IMR-90 (cell line): ENCODE results near the gene ITGA6.

Experiments used
- CEBPB ChIP-seq: IDR thresholded peaks from 2 replicates; pipeline ENCODE4 v1.6.1; 2012; ENCODE audit warnings: low read depth, low read length, improper control_type of control experiment
- CHD1 ChIP-seq: IDR thresholded peaks from 2 replicates; pipeline ENCODE4 v1.6.1; 2012; ENCODE audit warnings: low read depth, low read length, improper control_type of control experiment
- MAFK ChIP-seq: IDR thresholded peaks from 2 replicates; pipeline ENCODE4 v1.6.1; 2012; ENCODE audit warnings: low read depth, low read length, improper control_type of control experiment
- MXI1 ChIP-seq: IDR thresholded peaks from 2 replicates; pipeline ENCODE4 v1.6.1; 2012; ENCODE audit warnings: low read depth, mild to moderate bottlenecking, low read length, moderate library complexity, borderline replicate concordance
- NFE2L2 ChIP-seq: fragments of 150-350 bp; IDR thresholded peaks from 2 replicates; pipeline ENCODE4 v1.6.1; 2016; ENCODE audit warnings: low read depth, mild to moderate bottlenecking, low read length
- POLR2A ChIP-seq: IDR thresholded peaks from 2 replicates; pipeline ENCODE4 v1.6.1; 2012; ENCODE audit warnings: mild to moderate bottlenecking, low read depth, low read length
- RAD21 ChIP-seq: IDR thresholded peaks from 2 replicates; pipeline ENCODE4 v1.6.1; 2012; ENCODE audit warnings: low read length, improper control_type of control experiment
- RCOR1 ChIP-seq: IDR thresholded peaks from 2 replicates; pipeline ENCODE4 v1.6.1; 2012; ENCODE audit warnings: mild to moderate bottlenecking, low read length, improper control_type of control experiment; ENCODE audit not compliant: insufficient replicate concordance
- SMC3 ChIP-seq: fragments of 150-350 bp; IDR thresholded peaks from 2 replicates; pipeline ENCODE4 v1.6.1; 2016; ENCODE audit warnings: low read depth, mild to moderate bottlenecking, antibody characterized with exemption, low read length, moderate library complexity
- TF ChIP-seq, protein P1 (sequence below): conservative IDR thresholded peaks from 2 replicates; pipeline ENCODE4 v1.5.1; 2012; ENCODE audit warnings: mild to moderate bottlenecking, low read depth, low read length, improper control_type of control experiment
- TF ChIP-seq, protein P2 (sequence below): fragments of 150-350 bp; IDR thresholded peaks from 2 replicates; pipeline ENCODE4 v1.6.1; 2017; ENCODE audit warnings: mild to moderate bottlenecking, antibody characterized with exemption, low read length, low read depth

DNA sequence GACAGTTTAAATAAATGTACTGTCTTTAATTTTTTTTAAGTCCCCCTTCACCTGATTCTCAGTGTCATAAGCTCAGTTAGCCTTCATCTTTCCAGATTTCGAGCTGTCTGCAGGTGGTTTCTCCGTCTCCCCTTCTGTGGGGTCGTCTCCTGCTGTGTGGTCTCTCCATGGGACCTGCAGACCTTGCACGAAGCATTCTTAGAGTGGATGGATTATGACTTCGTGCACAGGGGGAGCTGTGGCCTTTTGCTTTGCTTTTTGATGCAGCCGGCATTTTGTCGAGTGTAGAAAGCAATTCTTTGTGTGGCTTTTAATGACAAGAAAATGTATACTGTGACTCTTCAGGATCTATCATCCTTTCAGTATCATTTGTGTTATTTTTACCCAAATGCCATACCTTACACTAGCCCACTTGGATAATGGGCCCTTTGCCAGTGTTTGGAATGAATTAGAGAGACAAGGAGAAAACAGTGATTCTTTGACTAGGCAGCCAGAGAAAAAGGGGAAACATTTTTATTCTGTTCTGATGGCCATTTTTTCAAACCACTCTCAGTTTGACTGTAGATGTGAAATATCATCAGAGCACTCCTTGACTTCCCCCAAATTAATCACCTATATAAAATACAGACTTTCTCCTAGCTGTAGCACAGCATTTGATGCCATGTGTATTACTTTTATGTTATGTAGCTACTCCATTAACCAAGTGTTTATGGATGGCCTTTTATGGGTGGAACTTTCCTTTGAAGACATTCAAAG is 54.3 kb downstream of the ITGA6 start:
- TF ChIP-seq SMC3 (no peak), RCOR1 (no peak), CHD1 (no peak), MAFK (no peak), RAD21 (no peak), CEBPB (no peak), NFE2L2 (no peak), POLR2A (no peak), MXI1 (no peak)
- TF ChIP-seq, protein P1, sequence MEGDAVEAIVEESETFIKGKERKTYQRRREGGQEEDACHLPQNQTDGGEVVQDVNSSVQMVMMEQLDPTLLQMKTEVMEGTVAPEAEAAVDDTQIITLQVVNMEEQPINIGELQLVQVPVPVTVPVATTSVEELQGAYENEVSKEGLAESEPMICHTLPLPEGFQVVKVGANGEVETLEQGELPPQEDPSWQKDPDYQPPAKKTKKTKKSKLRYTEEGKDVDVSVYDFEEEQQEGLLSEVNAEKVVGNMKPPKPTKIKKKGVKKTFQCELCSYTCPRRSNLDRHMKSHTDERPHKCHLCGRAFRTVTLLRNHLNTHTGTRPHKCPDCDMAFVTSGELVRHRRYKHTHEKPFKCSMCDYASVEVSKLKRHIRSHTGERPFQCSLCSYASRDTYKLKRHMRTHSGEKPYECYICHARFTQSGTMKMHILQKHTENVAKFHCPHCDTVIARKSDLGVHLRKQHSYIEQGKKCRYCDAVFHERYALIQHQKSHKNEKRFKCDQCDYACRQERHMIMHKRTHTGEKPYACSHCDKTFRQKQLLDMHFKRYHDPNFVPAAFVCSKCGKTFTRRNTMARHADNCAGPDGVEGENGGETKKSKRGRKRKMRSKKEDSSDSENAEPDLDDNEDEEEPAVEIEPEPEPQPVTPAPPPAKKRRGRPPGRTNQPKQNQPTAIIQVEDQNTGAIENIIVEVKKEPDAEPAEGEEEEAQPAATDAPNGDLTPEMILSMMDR = 0 out of 2 replicates have a peak, but pooled peaks have one; percentile 4
- TF ChIP-seq, protein P2, sequence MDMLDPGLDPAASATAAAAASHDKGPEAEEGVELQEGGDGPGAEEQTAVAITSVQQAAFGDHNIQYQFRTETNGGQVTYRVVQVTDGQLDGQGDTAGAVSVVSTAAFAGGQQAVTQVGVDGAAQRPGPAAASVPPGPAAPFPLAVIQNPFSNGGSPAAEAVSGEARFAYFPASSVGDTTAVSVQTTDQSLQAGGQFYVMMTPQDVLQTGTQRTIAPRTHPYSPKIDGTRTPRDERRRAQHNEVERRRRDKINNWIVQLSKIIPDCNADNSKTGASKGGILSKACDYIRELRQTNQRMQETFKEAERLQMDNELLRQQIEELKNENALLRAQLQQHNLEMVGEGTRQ = no peak
